GM18868 (cell line): ENCODE results near the gene INPP5K.
"Not testable (repeated sequence)": the region's sequence is repeated elsewhere in the genome, so short reads cannot be mapped to it uniquely, and the experiment has no call there.

Experiments
- ATAC-seq: cut with Tn5 transposase; IDR thresholded peaks from one replicate; pipeline ENCODE4 v1.9.1; 2021; ENCODE audit warnings: mild to moderate bottlenecking, moderate library complexity; ENCODE audit not compliant: unreplicated experiment

The INPP5K gene

GRCh38 chr17:1548032-1548431, 31.6 kb upstream of the INPP5K start:
- ATAC-seq: no peak

- no peak for ATAC-seq
Observed at GRCh38 chr17:1546292-1546922, 30.0 kb upstream of the INPP5K start.

GRCh38 chr17:1545618-1546017, 29.2 kb upstream of the INPP5K start:
- no peak for ATAC-seq

GRCh38 chr17:1542316-1542715, 25.9 kb upstream of the INPP5K start:
- ATAC-seq: no peak

GRCh38 chr17:1541367-1541904, 25.0 kb upstream of the INPP5K start:
- ATAC-seq: no peak

GRCh38 chr17:1539811-1540210, 23.4 kb upstream of the INPP5K start:
- ATAC-seq: no peak

GRCh38 chr17:1535737-1536136, 19.3 kb upstream of the INPP5K start:
- ATAC-seq: no peak

- ATAC-seq: no peak
Observed at GRCh38 chr17:1533661-1534325, 17.4 kb upstream of the INPP5K start.

GRCh38 chr17:1532836-1533602, 16.6 kb upstream of the INPP5K start:
- ATAC-seq: no peak

GRCh38 chr17:1529863-1530262, 13.5 kb upstream of the INPP5K start:
- ATAC-seq: no peak

GRCh38 chr17:1526876-1527275, 10.5 kb upstream of the INPP5K start:
- ATAC-seq: not testable (repeated sequence)

GRCh38 chr17:1522626-1523025, 6.2 kb upstream of the INPP5K start:
- ATAC-seq: no peak

GRCh38 chr17:1521086-1521640, 4.8 kb upstream of the INPP5K start:
- ATAC-seq: no peak

- no peak for ATAC-seq
Observed at GRCh38 chr17:1519678-1520077, 3.3 kb upstream of the INPP5K start.

GRCh38 chr17:1518410-1518809, 2.0 kb upstream of the INPP5K start:
- ATAC-seq: no peak

GRCh38 chr17:1515640-1516387, 598 bp downstream of the INPP5K start:
- ATAC-seq: no peak

- no peak for ATAC-seq
Observed at GRCh38 chr17:1512351-1512750, 4.1 kb downstream of the INPP5K start.

- ATAC-seq: no peak
Observed at GRCh38 chr17:1511756-1512321, 4.6 kb downstream of the INPP5K start.

- ATAC-seq: no peak
Observed at GRCh38 chr17:1511290-1511689, 5.1 kb downstream of the INPP5K start.

GRCh38 chr17:1509290-1509881, 7.0 kb downstream of the INPP5K start:
- ATAC-seq: no peak
